Liver (tissue), 9 donors: Measurements from ENCODE around the gene TAL1. TPM values are rescaled to one million over a fixed set of nuclear protein-coding genes. Genes with fewer than 3 reads are reported as not detected.

Source experiments
- DNase-seq: peaks from one replicate; pipeline ENCODE4 v3.0.0-alpha.2; 2017; ENCODE audit warnings: low spot score
- H3K27ac ChIP-seq, 2 donors: one replicate each; pipeline ENCODE4 v1.7.0; 2013; ENCODE audit warnings: inconsistent platforms in 2 of 2, low read length in 2 of 2, control low read depth in 1 of 2, low read depth in 1 of 2, mild to moderate bottlenecking in 1 of 2
- H3K27me3 ChIP-seq, 4 donors: one replicate each; pipeline versions ENCODE4 v1.6.1 to v1.7.0; 2013; ENCODE audit warnings: low read length in 3 of 4, inconsistent platforms in 1 of 4, mild to moderate bottlenecking in 1 of 4, moderate library complexity in 1 of 4; ENCODE audit not compliant: control insufficient read depth in 4 of 4, insufficient read depth in 4 of 4
- H3K36me3 ChIP-seq, 4 donors: one replicate each; pipeline versions ENCODE4 v1.6.1 to v1.7.0; 2013; ENCODE audit warnings: low read length in 3 of 4, mild to moderate bottlenecking in 3 of 4, low read depth in 1 of 4, moderate library complexity in 1 of 4; ENCODE audit not compliant: control insufficient read depth in 4 of 4, insufficient read depth in 3 of 4
- H3K4me1 ChIP-seq, 4 donors: one replicate each; pipeline versions ENCODE4 v1.6.1 to v1.7.0; 2013; ENCODE audit warnings: low read length in 3 of 4, mild to moderate bottlenecking in 3 of 4, moderate library complexity in 1 of 4; ENCODE audit not compliant: control insufficient read depth in 4 of 4, insufficient read depth in 4 of 4
- H3K4me3 ChIP-seq, 3 donors: one replicate each; pipeline versions ENCODE4 v1.6.1 to v1.7.0; 2013; ENCODE audit warnings: low read length in 3 of 3, control low read depth in 1 of 3, low read depth in 1 of 3, mild to moderate bottlenecking in 1 of 3
- H3K9ac ChIP-seq, 2 donors: one replicate each; pipeline ENCODE4 v1.7.0; 2013; ENCODE audit warnings: low read length in 2 of 2, mild to moderate bottlenecking in 2 of 2, moderate library complexity in 2 of 2, control low read depth in 1 of 2, low read depth in 1 of 2
- H3K9me3 ChIP-seq, 4 donors: one replicate each; pipeline versions ENCODE4 v1.6.1 to v1.7.0; 2013; ENCODE audit warnings: low read length in 3 of 4; ENCODE audit not compliant: control insufficient read depth in 4 of 4
- ATF3 ChIP-seq: IDR thresholded peaks from 2 replicates; pipeline ENCODE4 v1.6.1; 2016; ENCODE audit warnings: antibody characterized with exemption
- CTCF ChIP-seq: fragments of 150-350 bp; IDR thresholded peaks from 2 replicates; pipeline ENCODE4 v1.5.1; 2017; ENCODE audit warnings: improper control_type of control experiment, low read depth, low read length; ENCODE audit not compliant: missing input control
- EGR1 ChIP-seq, 2 donors: IDR thresholded peaks; 2 replicates each; pipeline ENCODE4 v1.6.1; 2016 to 2018; ENCODE audit warnings: antibody characterized with exemption in 2 of 2, low read depth in 2 of 2
- FOXA1 ChIP-seq: IDR thresholded peaks from 2 replicates; pipeline ENCODE4 v1.6.1; 2016; ENCODE audit warnings: antibody characterized with exemption
- FOXA2 ChIP-seq: IDR thresholded peaks from 2 replicates; pipeline ENCODE4 v1.6.1; 2016; ENCODE audit warnings: antibody characterized with exemption
- GABPA ChIP-seq, 2 donors: IDR thresholded peaks in 1 of 2; conservative IDR thresholded peaks in 1 of 2; 2 replicates each; pipeline ENCODE4 v1.6.1; 2016; ENCODE audit warnings: antibody characterized with exemption in 2 of 2, mild to moderate bottlenecking in 1 of 2, moderate library complexity in 1 of 2
- HNF4A ChIP-seq, 2 donors: conservative IDR thresholded peaks; 2 replicates each; pipeline ENCODE4 v1.6.1; 2016; ENCODE audit warnings: antibody characterized with exemption in 2 of 2, mild to moderate bottlenecking in 2 of 2
- HNF4G ChIP-seq: IDR thresholded peaks from 2 replicates; pipeline ENCODE4 v1.6.1; 2016; ENCODE audit warnings: antibody characterized with exemption
- JUND ChIP-seq, 2 donors: IDR thresholded peaks; 2 replicates each; pipeline ENCODE4 v1.6.1; 2016; ENCODE audit warnings: antibody characterized with exemption in 2 of 2
- MAX ChIP-seq: IDR thresholded peaks from 2 replicates; pipeline ENCODE4 v1.6.1; 2016; ENCODE audit warnings: antibody characterized with exemption
- NR2F2 ChIP-seq: IDR thresholded peaks from 2 replicates; pipeline ENCODE4 v1.6.1; 2016; ENCODE audit warnings: antibody characterized with exemption
- RAD21 ChIP-seq, 2 donors: IDR thresholded peaks; 2 replicates each; pipeline ENCODE4 v1.6.1; 2016; ENCODE audit warnings: antibody characterized with exemption in 2 of 2, mild to moderate bottlenecking in 2 of 2
- REST ChIP-seq: IDR thresholded peaks from 2 replicates; pipeline ENCODE4 v1.6.1; 2016; ENCODE audit warnings: antibody characterized with exemption, mild to moderate bottlenecking
- RXRA ChIP-seq, 2 donors: IDR thresholded peaks; 2 replicates each; pipeline ENCODE4 v1.6.1; 2017 to 2018; ENCODE audit warnings: antibody characterized with exemption in 2 of 2, mild to moderate bottlenecking in 1 of 2
- SP1 ChIP-seq: IDR thresholded peaks from 2 replicates; pipeline ENCODE4 v1.6.1; 2018; ENCODE audit warnings: antibody characterized with exemption, mild to moderate bottlenecking
- TAF1 ChIP-seq: conservative IDR thresholded peaks from 2 replicates; pipeline ENCODE4 v1.6.1; 2016; ENCODE audit warnings: antibody characterized with exemption, mild to moderate bottlenecking
- YY1 ChIP-seq: IDR thresholded peaks from 2 replicates; pipeline ENCODE4 v1.6.1; 2016; ENCODE audit warnings: antibody characterized with exemption, mild to moderate bottlenecking
- ZBTB33 ChIP-seq: IDR thresholded peaks from 2 replicates; pipeline ENCODE4 v1.6.1; 2016; ENCODE audit warnings: antibody characterized with exemption
- WGBS: extraction: QIAGEN DNeasy Blood & Tissue Kit; methylation state at CpG from one replicate; pipeline ENCODE4 v1.1.7; 2013; 5-methylcytosine and 5-hydroxymethylcytosine counted together
- polyA plus RNA-seq, 2 donors: library from polyadenylated mRNA; stranded (reverse) in 1 of 2; unstranded in 1 of 2; fragments of 200-250 nt in 1 of 2; fragments of >200 nt in 1 of 2; fragmentation: Nextera tagmentation in 1 of 2; extraction: Ambion mirVana in 1 of 2; gene quantifications; one replicate each; pipeline versions ENCODE4 v1.2.1 to v1.2.3, GENCODE V29; 2013 to 2015
- total RNA-seq, 2 donors: library from RNA; depleted of rRNA; stranded (reverse); fragments of >200 nt; gene quantifications; one replicate each; pipeline ENCODE4 v1.2.3, GENCODE V29; 2014
- donor health status: healthy.
- donor health status: healthy.
- donor health status: healthy.
- donor health status: healthy.
- donor health status: healthy.

Gene TAL1
- total and polyA plus RNA-seq, 4 donors: 0.79 to 184 (median 2.3) TPM

GRCh38 chr1:47189844-47190508 is 42.0 kb downstream of the TAL1 start, which contains the start of gene PDZK1IP1:
TSS of gene PDZK1IP1 (minus strand) at chr1:47190036. CDS start at chr1:47189932, 104 bp downstream.
- Histone ChIP-seq H3K4me1 (peaks cover 0 to 6% (median 3%) of the 10 kb centered on the region in 4 donors), H3K9me3 (no peaks in the 10 kb centered on the region), H3K27ac (no peak within 1 kb of the TSS), H3K36me3 (no peaks in the 10 kb centered on the region), H3K27me3 (no peaks in the 10 kb centered on the region), H3K9ac (no peak within 1 kb of the TSS), H3K4me3 (no peak within 1 kb of the TSS)
- WGBS: 62% methylated on average over 16 of the region's 16 CpGs
- DNase-seq: peak; percentile 40
- TF ChIP-seq ATF3: no peak
- TF ChIP-seq FOXA1: no peak
- no peak for TF ChIP-seq RXRA (IDR thresholded peaks at IDR 0.05)
- TF ChIP-seq MAX: no peak
- TF ChIP-seq CTCF: no peak
- TF ChIP-seq SP1: no peak
- TF ChIP-seq FOXA2: no peak
- no peak for TF ChIP-seq EGR1 (IDR thresholded peaks at IDR 0.05; ENCODE audit: low read depth in 2 of 2)
- no peak for TF ChIP-seq TAF1

GRCh38 chr1:47188791-47189785 is 42.9 kb downstream of the TAL1 start:
- Histone ChIP-seq H3K27me3 (no peaks in the 10 kb centered on the region), H3K4me3 (no peak overlapping the region), H3K9ac (no peak overlapping the region), H3K4me1 (peaks cover 0 to 6% (median 3%) of the 10 kb centered on the region in 4 donors), H3K27ac (no peak overlapping the region), H3K36me3 (no peaks in the 10 kb centered on the region), H3K9me3 (no peaks in the 10 kb centered on the region)
- TF ChIP-seq YY1: no peak
- no peak for TF ChIP-seq RXRA (IDR thresholded peaks at IDR 0.05)
- no peak for TF ChIP-seq HNF4G
- no peak for TF ChIP-seq ZBTB33
- no peak for TF ChIP-seq EGR1 (IDR thresholded peaks at IDR 0.05; ENCODE audit: low read depth in 2 of 2)
- TF ChIP-seq RAD21 (IDR thresholded peaks at IDR 0.05): no peak
- no peak for TF ChIP-seq JUND (IDR thresholded peaks at IDR 0.05)
- no peak for TF ChIP-seq HNF4A (conservative IDR thresholded peaks at IDR 0.05)
- no peak for TF ChIP-seq TAF1
- TF ChIP-seq SP1: no peak
- no peak for TF ChIP-seq NR2F2
- TF ChIP-seq MAX: no peak
- TF ChIP-seq FOXA2: no peak
- no peak for TF ChIP-seq CTCF
- no peak for TF ChIP-seq GABPA (IDR thresholded peaks at IDR 0.05 in 1 of 2, conservative IDR thresholded peaks at IDR 0.05 in 1 of 2)
- no peak for TF ChIP-seq REST
- TF ChIP-seq ATF3: no peak
- no peak for TF ChIP-seq FOXA1
- peak; percentile 36 for DNase-seq
- WGBS: 80% methylated on average over 7 of the region's 7 CpGs
